Measurements from ENCODE around the gene DNAH10.
"Not testable (repeated sequence)": the region's sequence is repeated elsewhere in the genome, so short reads cannot be mapped to it uniquely, and the experiment has no call there.

Gene DNAH10

GRCh38 chr12:123945287-123946151 is 183.4 kb downstream of the DNAH10 start:
- DNase-seq (ENCODE audit: low read depth), result no peak
- H3K4me3 ChIP-seq (ENCODE audit: low read depth, low read length), result no peak overlapping the region
- TF ChIP-seq CTCF (IDR thresholded peaks at IDR 0.05; ENCODE audit: low read depth, low read length) (no peak), MYC (IDR thresholded peaks at IDR 0.05; ENCODE audit: low read depth, low read length) (no peak), POLR2A (IDR thresholded peaks at IDR 0.05; ENCODE audit: extremely low read depth, insufficient read length) (no peak), MAX (IDR thresholded peaks at IDR 0.05; ENCODE audit: low read depth, low read length) (no peak)

GRCh38 chr12:123946152-123946515 is 184.0 kb downstream of the DNAH10 start:
- no peak overlapping the region for H3K4me3 ChIP-seq (ENCODE audit: low read depth, low read length)
- no peak for DNase-seq (ENCODE audit: low read depth)
- TF ChIP-seq CTCF (IDR thresholded peaks at IDR 0.05; ENCODE audit: low read depth, low read length) (no peak), MYC (IDR thresholded peaks at IDR 0.05; ENCODE audit: low read depth, low read length) (no peak), MAX (IDR thresholded peaks at IDR 0.05; ENCODE audit: low read depth, low read length) (no peak), POLR2A (IDR thresholded peaks at IDR 0.05; ENCODE audit: extremely low read depth, insufficient read length) (no peak)

GRCh38 chr12:123946516-123947505 is 184.7 kb downstream of the DNAH10 start:
- not testable (repeated sequence) for DNase-seq (ENCODE audit: low read depth); H3K4me3 ChIP-seq (ENCODE audit: low read depth, low read length)

- not testable (repeated sequence) for H3K4me3 ChIP-seq (ENCODE audit: low read depth, low read length); DNase-seq (ENCODE audit: low read depth)
Observed at GRCh38 chr12:123947531-123947930, 185.4 kb downstream of the DNAH10 start.

- H3K4me3 ChIP-seq (ENCODE audit: low read depth, low read length), result no peak overlapping the region
- no peak for DNase-seq (ENCODE audit: low read depth)
- TF ChIP-seq POLR2A (IDR thresholded peaks at IDR 0.05; ENCODE audit: extremely low read depth, insufficient read length), result no peak
- TF ChIP-seq CTCF (IDR thresholded peaks at IDR 0.05; ENCODE audit: low read depth, low read length), result no peak
- no peak for TF ChIP-seq MAX (IDR thresholded peaks at IDR 0.05; ENCODE audit: low read depth, low read length)
- no peak for TF ChIP-seq MYC (IDR thresholded peaks at IDR 0.05; ENCODE audit: low read depth, low read length)
Observed at GRCh38 chr12:123948401-123948795, 186.3 kb downstream of the DNAH10 start.

GRCh38 chr12:123948796-123949769 is 187.0 kb downstream of the DNAH10 start:
- TF ChIP-seq MAX (IDR thresholded peaks at IDR 0.05; ENCODE audit: low read depth, low read length) (no peak), POLR2A (IDR thresholded peaks at IDR 0.05; ENCODE audit: extremely low read depth, insufficient read length) (no peak), CTCF (IDR thresholded peaks at IDR 0.05; ENCODE audit: low read depth, low read length) (no peak), MYC (IDR thresholded peaks at IDR 0.05; ENCODE audit: low read depth, low read length) (no peak)
- H3K4me3 ChIP-seq (ENCODE audit: low read depth, low read length), result no peak overlapping the region
- DNase-seq (ENCODE audit: low read depth), result no peak

All from NB4 (cell line).